ENCODE data around the gene TRIO. TPM values are rescaled to one million over a fixed set of nuclear protein-coding genes. Genes with fewer than 3 reads are reported as not detected.

The TRIO gene
- total and polyA plus RNA-seq, 2 of the 8 experiments (the other 6 are each of a cell fraction or from before 2014, with no cell fraction given), result 35.1 to 69.1 TPM

- H3K18ac ChIP-seq (ENCODE audit: extremely low read depth, low read length), result no peak overlapping the region
- no peaks in the 10 kb centered on the region for H3K9me3 ChIP-seq (ENCODE audit: insufficient read depth in 2 of 2, low read depth in 1 of 2, low read length in 1 of 2)
- H4K20me1 ChIP-seq (replicated peaks in 1 of 2; ENCODE audit: control insufficient read depth in 1 of 2, insufficient read depth in 2 of 2, low read length in 2 of 2), result no peaks in the 10 kb centered on the region
- H3K4me1 ChIP-seq (replicated peaks in 1 of 4; ENCODE audit: control insufficient read depth in 3 of 4, insufficient read depth in 4 of 4, low read length in 3 of 4), result peaks cover 0 to 9% (median 3%) of the 10 kb centered on the region in 4 experiments; a peak in 4 of 7 replicates
- H3K27ac ChIP-seq (ENCODE audit: low read depth, low read length), result no peak overlapping the region
- H3K4me3 ChIP-seq (ENCODE audit: extremely low read depth in 1 of 4, insufficient read depth in 2 of 4, low read depth in 3 of 4, low read length in 4 of 4), result no peak overlapping the region
- no peak overlapping the region for H3K56ac ChIP-seq (replicated peaks; ENCODE audit: insufficient read length, low read depth, low read length)
- H2AK5ac ChIP-seq (ENCODE audit: low read depth, low read length), result no peak overlapping the region
- ChIA-PET POLR2A (ENCODE audit: partially characterized antibody) (no interaction called here), CTCF (ENCODE audit: partially characterized antibody) (interaction anchor here (0.9 to 8.9 kb wide), 3 partner anchors 11 to 20 kb away, joined by 3 to 57 read pairs (median 4); no protein-coding TSS in a partner anchor)
- WGBS, 2 experiments (ENCODE audit: extremely low coverage in 1 of 2, insufficient coverage in 1 of 2, insufficient read length in 1 of 2, insufficient replicate concordance in 2 of 2, low coverage in 1 of 2, low lambda C conversion rate in 2 of 2, missing lambda C conversion rate in 1 of 2), result 86% methylated on average over 1 of the region's 1 CpG; no CpG with 5 or more reads in 1 of the 2 experiments
- H3K27me3 ChIP-seq (replicated peaks in 1 of 4; ENCODE audit: control insufficient read depth in 3 of 4, extremely low read depth in 1 of 4, insufficient read depth in 3 of 4, low read length in 3 of 4), result no peaks in the 10 kb centered on the region
- H3K79me2 ChIP-seq (ENCODE audit: control insufficient read depth in 1 of 2, insufficient read depth in 2 of 2, low read length in 2 of 2), result no peaks in the 10 kb centered on the region
- FAIRE-seq, result no peak
- H3K4me2 ChIP-seq (ENCODE audit: insufficient read depth in 1 of 2, low read depth in 2 of 2, low read length in 2 of 2), result no peak overlapping the region
- no peak for DNase-seq (ENCODE audit: low read depth in 1 of 2, low spot score in 2 of 2)
- no peak overlapping the region for H2BK12ac ChIP-seq (ENCODE audit: low read depth, low read length)
- H2BK120ac ChIP-seq (replicated peaks; ENCODE audit: low read depth, low read length), result no peak overlapping the region
- H2BK20ac ChIP-seq (ENCODE audit: low read length), result no peak overlapping the region
- no peak overlapping the region for H4K91ac ChIP-seq (replicated peaks; ENCODE audit: insufficient read length, low read length)
- H4K5ac ChIP-seq (ENCODE audit: insufficient read length, low read depth, low read length), result no peak overlapping the region
- no peak overlapping the region for H2BK5ac ChIP-seq (ENCODE audit: low read depth, low read length)
- no peaks in the 10 kb centered on the region for H3K23me2 ChIP-seq (ENCODE audit: low read depth, low read length)
- H4K8ac ChIP-seq (ENCODE audit: extremely low read depth, insufficient read depth, low read length), result no peak overlapping the region
- no peaks in the 10 kb centered on the region for H3K79me1 ChIP-seq (ENCODE audit: low read depth, low read length)
- no peak overlapping the region for H3K23ac ChIP-seq (ENCODE audit: insufficient read length)
- no peaks in the 10 kb centered on the region for H3K36me3 ChIP-seq (ENCODE audit: control insufficient read depth in 2 of 4, insufficient read depth in 4 of 4, low read length in 3 of 4)
- H2BK15ac ChIP-seq (ENCODE audit: low read length), result no peak overlapping the region
- H2AFZ ChIP-seq (ENCODE audit: low read length), result no peak overlapping the region
- H3K14ac ChIP-seq (ENCODE audit: insufficient read length), result no peak overlapping the region
- no peak overlapping the region for H3K9ac ChIP-seq (replicated peaks in 1 of 4; ENCODE audit: extremely low read depth in 1 of 4, low read depth in 3 of 4, low read length in 3 of 4)
- no peak overlapping the region for H3K4ac ChIP-seq (replicated peaks; ENCODE audit: insufficient read length, low read depth, low read length)
- TF ChIP-seq ZNF274 (IDR thresholded peaks at IDR 0.05; ENCODE audit: borderline replicate concordance, extremely low read depth, low read length), result no peak
- no peak for TF ChIP-seq CTBP2 (IDR thresholded peaks at IDR 0.05; ENCODE audit: borderline replicate concordance, insufficient read depth, insufficient read length, low read length)
- TF ChIP-seq PHF8 (conservative IDR thresholded peaks at IDR 0.05; ENCODE audit: low read depth, low read length), result no peak
- TF ChIP-seq NANOG (IDR thresholded peaks at IDR 0.05; ENCODE audit: insufficient read depth, low read depth, low read length, poor library complexity, severe bottlenecking), result no peak
- no peak for TF ChIP-seq SRF (IDR thresholded peaks at IDR 0.05; ENCODE audit: low read depth, low read length)
- TF ChIP-seq NRF1 (IDR thresholded peaks at IDR 0.05; ENCODE audit: low read depth, low read length), result no peak
- TF ChIP-seq ATF3 (IDR thresholded peaks at IDR 0.05; ENCODE audit: insufficient read depth, low read depth, low read length), result no peak
- no peak for TF ChIP-seq KDM4A (IDR thresholded peaks at IDR 0.05; ENCODE audit: low read depth, low read length, severe bottlenecking)
- TF ChIP-seq KDM1A (IDR thresholded peaks at IDR 0.05; ENCODE audit: borderline replicate concordance, low read length), result no peak
- TF ChIP-seq ASH2L (IDR thresholded peaks at IDR 0.05; ENCODE audit: low read length), result no peak
- no peak for TF ChIP-seq TAF7 (optimal IDR thresholded peaks at IDR 0.05; ENCODE audit: borderline replicate concordance, low read depth, low read length)
- TF ChIP-seq JUND (IDR thresholded peaks at IDR 0.05; ENCODE audit: low read length), result no peak
- TF ChIP-seq BACH1 (IDR thresholded peaks at IDR 0.05; ENCODE audit: low read length), result no peak
- TF ChIP-seq MAFK (IDR thresholded peaks at IDR 0.05; ENCODE audit: low read depth, low read length), result no peak
Observed at GRCh38 chr5:14121552-14121951, 21.6 kb upstream of the TRIO start.
